NCI-H69 (cell line): ENCODE measurements around the gene TSR2.
"Not testable (repeated sequence)": the region's sequence is repeated elsewhere in the genome, so short reads cannot be mapped to it uniquely, and the experiment has no call there.

Source experiments
- DNase-seq: peaks from one replicate; lab custom pipeline; 2025; lab: John Stamatoyannopoulos, UW

TSR2 gene

DNA sequence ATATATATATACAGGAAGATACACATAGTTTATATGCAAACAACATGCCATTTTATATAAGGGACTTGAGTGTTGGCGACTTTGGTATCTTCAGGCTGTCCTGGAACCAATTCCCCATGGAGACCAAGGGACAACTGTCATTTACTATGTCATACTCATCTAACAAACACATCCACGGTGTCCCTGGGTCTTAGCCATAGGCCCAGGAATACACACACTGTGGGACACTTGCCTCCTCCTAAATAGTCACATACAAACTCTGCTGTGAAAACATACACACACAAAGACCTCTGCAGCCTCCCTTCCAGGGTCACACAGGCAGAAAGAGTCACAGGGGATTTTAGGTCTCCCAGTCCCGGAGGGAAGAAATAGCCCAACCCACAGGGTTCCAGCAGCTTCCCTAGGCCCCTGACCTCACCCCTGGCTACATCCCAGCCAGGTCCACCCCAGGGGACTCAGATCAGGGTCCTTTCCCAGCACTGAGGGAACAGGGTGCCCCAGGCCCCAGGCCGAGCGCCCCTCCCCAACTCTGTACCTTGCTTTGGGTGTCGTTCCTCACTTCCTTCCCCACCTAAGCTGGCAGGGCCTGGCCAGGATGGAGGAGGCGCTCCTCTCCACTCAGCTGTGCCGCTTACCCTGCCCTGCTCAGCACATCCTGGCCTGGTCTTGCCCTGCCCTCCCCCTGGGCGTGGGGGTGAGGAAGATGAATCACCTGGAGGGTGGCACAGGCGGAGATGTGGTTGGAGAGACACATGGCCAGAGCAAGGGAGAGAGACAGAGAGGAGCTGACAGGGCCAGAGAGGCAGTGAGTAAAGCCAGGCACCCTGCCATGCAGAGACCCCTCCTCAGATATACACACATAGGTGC, 34.0 kb downstream of the TSR2 start:
- DNase-seq, result no peak

DNA sequence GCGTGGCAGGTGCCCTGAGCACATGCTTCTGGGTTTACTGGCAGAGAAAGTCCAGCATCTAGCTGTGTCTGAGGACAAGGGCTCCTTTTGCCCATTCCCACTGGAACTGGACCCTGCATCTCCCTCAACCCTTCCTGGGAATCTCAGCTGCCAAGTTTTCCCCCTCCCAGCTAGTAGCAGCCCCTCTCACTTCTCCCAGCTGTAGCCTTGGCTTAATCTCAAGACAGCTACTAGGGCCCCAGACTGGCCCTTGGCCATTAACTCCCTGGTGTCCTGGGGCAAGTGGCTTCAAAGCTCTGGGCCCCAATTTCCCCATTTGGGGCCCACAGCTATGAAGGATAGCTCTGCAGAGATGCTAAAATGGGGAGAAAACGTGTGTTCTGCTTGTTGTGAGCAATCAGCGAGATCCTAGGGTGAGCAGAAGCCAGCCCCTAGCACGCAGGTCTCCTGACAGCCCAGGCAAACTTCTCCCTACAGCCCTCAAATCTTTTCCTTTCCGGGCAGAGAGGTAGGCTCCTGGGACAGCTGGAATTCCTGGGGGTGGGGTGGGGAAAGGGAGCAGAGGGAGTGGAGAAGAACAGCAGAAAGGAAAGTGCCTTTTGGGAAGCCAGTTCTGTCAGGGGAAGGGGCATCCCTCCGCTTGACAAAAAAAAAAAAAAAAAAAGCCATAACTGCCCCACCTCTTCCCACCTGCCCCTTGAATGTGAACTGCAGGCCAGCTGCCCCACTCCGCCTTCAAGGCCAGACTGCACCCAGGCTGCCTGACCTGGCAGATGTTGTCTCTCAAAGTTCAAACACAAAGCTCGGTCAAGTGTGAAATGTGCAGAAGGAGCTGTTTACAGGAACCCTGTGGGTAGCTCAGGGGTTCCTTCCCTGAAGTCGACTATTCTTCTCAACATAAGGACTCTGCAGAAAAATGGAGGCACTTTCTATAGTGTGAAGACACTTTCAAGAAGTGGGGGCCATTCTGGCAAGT, 39.2 kb downstream of the TSR2 start:
- DNase-seq, result peak; percentile 86

DNA sequence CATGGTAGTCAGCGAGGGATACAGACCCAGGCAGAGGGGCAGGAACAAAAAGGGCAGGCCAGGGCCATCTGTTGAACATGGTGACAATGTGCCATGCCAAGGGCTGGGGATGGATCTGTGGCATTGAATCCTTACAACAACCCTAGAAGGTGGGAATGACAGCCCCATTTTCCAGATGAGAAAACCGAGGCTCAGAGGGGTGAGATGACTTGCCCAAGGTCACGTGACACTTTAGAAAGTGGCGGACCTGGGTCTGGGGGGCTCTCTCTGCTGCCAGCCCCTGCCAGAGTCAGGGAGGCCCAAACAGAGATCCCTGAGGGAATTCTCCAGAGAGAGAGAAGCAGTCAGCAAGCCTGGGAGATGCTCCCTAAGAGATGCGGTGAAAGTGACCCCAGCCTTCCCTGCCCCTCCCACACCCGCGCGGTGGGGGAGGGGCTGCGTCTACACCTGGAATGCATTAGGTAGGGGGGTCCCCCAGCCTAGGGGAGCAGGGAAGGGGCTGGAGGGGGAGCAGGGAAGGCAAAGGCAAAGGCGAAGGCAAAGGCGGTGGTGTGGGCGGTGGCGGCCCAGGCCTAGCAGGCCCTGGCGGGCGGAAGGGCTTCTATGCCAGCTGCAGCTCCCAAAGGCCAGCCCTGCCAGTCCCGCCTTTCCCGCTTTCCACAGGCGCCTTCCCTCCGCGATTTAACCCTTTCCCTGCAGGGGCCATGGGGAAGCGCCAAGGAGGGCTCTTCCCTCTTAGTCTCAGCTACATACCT, 42.8 kb downstream of the TSR2 start:
- peak; percentile 6 for DNase-seq

- DNase-seq, result no peak
Measured at GRCh38 chrX:54483946-54484345, 43.7 kb downstream of the TSR2 start.

GRCh38 chrX:54484666-54485065, 44.5 kb downstream of the TSR2 start:
- DNase-seq, result peak; percentile 60

GRCh38 chrX:54489819-54490218, 49.6 kb downstream of the TSR2 start:
- not testable (repeated sequence) for DNase-seq

DNA sequence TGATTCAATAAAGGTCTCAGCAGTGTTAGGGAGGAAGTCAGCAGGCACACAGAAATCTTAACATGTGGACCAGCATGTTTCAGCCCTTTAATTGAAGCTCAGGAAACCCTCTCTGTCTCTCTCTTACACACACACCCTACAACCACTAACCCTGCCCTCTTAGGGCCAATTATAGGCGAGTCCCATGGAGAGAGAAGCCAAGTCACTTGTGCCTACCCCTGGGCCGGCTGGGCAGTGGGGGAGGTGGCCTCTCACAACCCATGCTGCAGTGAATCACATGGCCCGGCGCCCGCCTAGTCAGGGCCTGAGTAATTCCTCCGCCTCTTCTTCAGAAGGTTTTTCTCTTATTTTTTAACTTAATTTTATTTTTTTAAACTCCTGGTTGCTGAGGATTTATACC, 52.1 kb downstream of the TSR2 start:
- DNase-seq, result no peak

DNA sequence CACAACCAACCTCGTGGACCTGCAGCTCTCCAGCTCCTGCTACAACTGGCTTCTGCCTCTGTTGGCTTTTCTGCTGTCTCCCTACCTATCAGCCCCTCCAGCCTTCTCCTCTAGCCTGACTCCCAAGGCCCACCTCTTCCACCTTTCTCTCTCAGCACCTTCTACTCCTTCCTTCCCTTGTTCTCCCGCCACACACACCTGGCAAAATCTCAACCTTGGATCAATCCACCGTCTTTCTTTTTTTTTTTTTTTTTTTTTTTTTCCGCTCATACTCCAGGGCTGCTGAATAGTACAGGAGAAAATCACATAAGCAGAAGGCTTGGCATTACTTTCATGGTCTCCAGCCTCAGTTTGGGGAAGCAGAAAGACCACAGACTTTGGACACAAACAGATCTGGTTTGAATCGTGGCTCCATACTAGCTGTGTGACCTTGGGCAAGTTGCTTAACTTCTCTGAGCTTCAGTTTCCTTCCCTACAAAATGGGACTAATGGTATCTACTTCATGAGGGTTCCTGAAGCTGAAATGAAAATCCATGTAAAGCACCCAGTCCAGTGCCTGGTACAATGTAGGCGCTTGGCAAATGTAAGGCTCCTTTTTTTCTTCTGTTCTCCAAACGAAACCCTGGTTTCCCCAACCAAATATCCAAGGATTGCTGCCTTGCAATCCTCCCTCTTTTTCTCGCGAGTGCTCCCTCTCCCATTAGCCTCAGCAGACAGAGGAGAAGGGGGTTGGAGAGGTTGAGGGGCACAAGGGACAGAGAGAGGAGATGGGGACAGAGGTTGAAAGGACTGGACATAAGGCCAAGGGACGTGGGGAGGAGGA, 54.2 kb downstream of the TSR2 start:
- DNase-seq, result no peak
